Activated gamma-delta T cell (primary cell): ENCODE measurements around the gene TFEC.
"Not testable (repeated sequence)": the region's sequence is repeated elsewhere in the genome, so short reads cannot be mapped to it uniquely, and the experiment has no call there.

ENCODE experiments used
- DNase-seq: peaks from one replicate; lab custom pipeline; 2025; lab: John Stamatoyannopoulos, UW
- total RNA-seq, 2 donors: gene quantifications; one replicate each; lab custom pipeline; 2026; lab: John Stamatoyannopoulos, UW

Gene TFEC, protein sequence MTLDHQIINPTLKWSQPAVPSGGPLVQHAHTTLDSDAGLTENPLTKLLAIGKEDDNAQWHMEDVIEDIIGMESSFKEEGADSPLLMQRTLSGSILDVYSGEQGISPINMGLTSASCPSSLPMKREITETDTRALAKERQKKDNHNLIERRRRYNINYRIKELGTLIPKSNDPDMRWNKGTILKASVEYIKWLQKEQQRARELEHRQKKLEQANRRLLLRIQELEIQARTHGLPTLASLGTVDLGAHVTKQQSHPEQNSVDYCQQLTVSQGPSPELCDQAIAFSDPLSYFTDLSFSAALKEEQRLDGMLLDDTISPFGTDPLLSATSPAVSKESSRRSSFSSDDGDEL
- total RNA-seq, result 0.67 to 5.9 reads per million in 2 donors

DNA sequence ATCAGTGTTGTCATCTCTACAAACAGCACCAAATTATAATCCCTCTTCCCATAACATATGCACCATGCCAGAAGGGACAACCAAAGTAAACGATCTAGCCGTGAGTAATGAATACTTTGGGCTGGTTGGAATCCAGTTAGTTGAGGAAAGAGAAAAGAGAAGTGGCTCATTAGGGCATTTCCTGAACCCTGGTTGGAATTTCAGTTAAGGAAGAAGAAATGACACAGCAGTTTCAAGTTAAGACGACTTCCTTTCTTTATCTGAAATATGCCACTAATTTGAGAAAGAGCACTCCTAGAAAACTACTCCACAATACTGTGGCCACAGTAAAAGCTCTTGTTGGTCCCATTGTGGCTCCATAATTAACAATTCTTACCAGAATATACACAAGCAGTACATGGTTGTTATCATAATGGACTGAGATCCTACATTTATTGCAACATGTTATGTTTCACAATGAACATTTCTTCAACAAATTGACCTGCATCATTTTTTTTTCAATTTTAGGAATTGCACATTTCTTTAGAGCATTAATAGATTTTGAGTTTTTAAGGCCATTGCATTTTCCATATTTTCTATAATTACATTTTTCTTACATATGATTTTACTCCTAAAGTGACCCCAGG lies at the start of gene TFEC:
TFEC (minus strand) TSS at position 113 of the 626 bp plus-strand sequence. CDS start 46,322 bp downstream, outside the sequence.
- DNase-seq, result no peak

DNA sequence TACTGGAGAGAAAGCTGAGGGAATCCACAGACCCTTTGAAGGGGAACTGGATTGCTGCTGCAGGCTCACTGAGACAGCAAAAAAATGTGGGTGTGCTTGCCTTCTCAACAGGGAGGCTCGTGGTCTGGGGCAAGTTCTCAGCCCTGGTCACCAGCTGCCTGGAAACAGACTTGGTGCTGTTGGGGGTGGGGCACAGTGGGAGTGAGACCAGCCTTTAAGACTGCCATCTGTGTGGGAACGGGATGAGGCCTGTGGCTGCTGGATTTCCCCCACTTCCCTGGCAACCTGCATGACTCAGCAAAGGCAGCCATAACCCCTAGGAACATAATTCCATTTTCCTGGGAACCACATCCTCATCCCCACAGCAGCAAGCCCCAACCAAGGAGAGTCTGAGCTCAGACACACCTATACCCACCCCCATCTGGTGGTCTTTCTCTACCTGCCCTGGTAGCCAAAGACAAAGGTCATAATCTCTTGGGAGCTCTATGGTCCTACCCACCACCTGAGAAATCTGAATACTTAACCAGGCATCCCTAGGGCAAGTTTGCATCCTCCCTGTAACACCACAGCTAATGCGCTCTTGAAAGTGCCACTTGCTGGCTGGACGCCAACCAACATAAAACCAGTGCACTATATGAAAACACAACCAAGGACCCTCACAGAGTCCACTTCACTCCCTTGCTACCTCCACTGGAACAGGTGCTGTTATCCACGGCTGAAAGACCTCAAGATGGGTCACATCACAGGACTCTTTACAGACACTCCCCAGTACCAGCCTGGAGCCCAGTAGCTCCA lies 45.0 kb upstream of the TFEC start:
- no peak for DNase-seq

DNA sequence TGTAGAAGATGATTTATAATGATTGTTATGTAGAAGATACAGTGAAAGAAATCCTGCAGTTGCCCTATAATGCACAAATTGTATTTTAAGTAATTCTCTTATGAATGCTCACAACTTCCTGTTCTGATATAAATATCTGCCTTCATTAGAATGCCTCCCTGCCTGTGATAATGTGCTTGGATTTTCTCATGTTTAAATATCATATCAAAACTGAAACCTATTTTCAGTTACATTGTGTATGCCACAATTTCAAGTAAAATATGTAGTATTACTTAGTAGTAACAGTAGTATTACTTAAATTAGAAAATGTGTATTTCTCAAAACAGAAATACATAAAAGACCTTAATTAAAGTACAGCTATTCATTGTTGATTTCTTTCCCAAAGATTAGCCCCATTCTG lies 41.1 kb upstream of the TFEC start:
- no peak for DNase-seq

DNA sequence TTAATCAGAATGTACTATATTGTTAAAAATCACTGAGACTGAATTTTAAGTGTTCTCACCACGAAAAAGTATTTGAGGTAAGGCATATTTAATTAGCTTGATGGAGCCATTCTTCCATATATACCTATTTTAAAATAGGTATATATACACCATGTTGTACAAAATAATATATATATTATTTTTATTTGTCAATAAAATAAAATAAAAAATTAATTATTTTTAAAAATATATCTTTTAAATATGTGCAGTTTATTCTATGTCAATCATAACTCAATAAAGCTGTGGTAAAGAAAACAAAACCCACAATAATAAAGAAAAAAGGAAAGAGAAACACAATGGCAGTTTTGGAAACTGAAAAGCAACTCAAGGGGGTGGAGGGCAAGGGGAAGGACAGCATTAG lies 33.6 kb upstream of the TFEC start:
- DNase-seq, result no peak

DNA sequence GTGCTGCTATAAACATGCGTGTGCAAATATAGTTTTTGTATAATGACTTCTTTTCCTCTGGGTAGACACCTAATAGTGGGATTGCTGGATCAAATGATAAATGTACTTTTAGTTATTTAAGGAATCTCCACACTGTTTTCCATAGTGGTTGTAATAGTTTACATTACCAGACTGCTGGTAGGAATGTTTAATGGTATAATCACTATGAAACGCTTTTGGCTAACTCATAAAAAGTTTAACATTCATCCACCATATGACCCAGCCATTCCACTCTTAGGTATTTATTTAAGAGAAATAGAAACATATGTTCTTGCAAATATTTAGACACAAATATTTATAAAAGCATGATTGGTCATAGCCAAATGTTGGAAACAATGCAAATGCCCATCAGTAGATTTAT lies 32.1 kb upstream of the TFEC start:
- no peak for DNase-seq

DNA sequence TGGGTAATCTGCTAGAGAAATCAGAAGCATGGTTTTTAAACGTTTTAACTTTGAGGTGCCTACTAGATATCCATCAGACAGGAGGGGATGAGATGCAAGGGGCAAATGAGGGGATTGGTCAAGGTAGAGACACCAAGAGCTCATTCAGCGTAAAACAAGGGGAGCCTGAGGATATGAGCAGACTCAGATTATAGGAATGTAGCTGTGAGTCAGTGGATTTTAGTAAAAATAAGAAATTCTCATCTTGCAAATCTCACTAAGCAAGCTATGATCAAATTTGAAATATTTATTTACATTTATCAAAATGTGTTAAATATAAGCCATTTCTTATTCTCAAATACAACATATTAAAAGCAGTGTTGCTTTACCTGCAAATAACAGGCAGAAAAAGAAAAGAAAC lies 21.4 kb upstream of the TFEC start:
- DNase-seq, result no peak

DNA sequence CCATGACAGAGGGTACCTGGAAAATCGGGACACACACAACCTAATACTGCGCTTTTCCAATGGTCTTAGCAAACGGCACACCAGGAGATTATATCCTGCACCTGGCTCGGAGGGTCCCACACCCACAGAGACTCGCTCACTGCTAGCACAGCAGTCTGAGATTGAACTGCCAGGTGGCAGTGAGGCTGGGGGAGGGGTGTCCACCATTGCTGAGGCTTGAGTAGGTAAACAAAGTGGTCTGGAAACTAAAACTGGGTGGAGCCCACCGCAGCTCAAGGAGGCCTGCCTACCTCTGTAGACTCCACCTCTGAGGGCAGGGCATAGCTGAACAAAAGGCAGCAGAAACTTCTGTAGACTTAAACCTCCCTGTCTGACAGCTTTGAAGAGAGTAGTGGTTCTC lies 16.7 kb upstream of the TFEC start:
- not testable (repeated sequence) for DNase-seq

DNA sequence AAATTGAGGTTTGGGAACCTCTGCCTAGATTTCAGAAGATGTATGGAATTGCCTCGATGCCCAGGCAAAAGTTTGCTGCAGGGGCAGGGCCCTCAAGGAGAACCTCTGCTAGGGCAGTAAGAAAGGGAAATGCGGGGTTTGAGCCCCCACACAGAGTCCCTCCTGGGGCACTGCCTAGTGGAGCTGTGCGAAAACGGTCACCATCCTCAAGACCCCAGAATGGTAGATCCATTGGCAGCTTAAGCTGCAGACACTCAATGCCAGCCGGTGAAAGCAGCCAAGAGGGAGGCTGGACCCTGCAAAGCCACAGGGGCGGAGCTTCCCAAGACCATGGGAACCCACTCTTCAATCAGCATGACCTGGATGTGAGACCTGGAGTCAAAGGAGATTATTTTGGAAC lies 15.0 kb upstream of the TFEC start:
- DNase-seq, result no peak

DNA sequence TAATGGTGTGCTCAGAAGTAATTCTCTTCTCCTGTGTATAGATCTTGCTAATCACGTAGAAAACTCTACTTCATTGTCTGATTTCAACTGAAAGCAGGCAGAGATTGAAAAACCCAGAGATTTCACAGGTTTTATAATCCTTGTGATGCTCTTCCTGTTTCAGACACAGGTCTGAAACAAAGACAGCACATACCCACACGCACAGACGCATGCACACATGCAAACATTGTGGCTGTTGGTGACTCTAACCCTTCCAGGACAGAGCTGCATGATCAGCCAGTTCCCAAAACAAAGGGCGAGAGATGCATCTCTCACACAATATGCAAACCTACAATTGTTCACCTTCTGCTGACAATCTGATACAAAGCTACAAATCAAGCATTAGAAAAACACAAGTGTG lies 11.1 kb upstream of the TFEC start:
- DNase-seq, result no peak

DNA sequence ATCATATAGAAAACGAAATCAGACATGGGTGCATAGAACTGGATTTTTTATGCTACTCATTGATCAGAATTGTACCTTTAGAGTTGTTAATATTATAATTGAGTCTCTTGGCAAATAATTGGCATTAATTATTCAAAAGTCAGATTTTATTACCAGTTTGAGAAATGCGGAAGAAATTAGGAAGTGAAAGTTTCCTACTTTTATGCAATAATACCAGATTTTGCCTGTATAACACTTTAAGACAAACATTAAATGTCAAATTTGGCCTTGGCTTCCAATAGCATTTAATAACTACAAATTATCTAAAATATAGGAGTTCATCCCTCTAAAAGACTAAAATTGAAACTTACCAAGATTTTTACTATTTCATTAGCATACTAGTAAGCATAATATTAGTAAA lies 6.8 kb upstream of the TFEC start:
- no peak for DNase-seq

DNA sequence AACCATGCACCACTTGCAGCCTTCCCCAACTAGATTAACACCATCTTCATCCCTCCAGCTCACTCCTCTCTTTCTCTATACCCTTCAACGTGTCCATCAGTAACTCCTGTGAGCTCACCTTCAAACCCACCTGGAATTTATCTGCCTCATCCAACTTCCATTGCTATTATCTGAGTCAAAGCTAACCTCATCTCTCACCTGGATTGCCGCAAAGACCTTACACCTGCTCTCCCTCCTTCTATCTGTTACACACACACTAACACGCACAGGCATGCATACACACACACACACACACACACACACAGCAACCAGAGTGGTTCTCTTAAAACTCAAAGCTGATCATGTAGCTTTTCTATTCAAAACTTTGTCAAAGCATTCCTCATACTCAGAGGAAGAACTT lies 3.8 kb upstream of the TFEC start:
- DNase-seq, result no peak

DNA sequence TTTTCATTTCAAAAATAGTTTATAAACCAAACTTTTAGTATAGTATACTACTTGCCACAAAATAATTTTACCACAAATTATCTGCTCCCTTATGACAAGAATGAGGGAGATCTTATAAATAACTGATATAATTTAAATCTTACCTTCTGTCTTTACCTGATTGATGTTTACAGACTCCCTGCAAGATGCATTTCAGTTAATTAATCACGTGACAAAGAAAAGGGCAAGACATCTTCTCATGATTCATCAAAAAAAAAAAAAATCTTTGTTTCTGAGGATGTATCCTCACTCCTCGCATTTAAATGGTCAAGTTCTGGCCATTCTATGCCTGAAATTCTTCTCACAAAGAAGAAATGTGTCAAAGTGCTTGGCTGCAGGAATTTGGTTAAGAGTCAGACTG lies 2.3 kb upstream of the TFEC start:
- no peak for DNase-seq

DNA sequence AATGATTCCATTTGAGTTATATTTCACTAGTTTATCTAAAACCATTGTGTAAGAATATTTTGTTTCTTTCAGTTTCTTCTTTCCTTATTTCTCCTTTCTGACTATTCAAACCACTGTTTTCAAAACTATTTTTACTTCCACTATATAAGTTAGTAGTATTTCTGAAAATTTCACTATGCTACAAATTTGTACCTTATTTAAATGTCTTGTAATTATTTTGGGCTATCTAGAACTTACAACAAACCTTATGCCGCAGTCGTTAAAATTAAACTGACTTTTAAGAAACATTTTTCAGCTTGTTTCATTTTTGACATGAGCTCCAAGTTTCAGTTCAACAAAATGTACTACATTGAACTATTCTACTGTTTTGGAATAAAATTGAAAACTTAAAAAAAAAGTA lies 1.8 kb downstream of the TFEC start:
- DNase-seq, result no peak

DNA sequence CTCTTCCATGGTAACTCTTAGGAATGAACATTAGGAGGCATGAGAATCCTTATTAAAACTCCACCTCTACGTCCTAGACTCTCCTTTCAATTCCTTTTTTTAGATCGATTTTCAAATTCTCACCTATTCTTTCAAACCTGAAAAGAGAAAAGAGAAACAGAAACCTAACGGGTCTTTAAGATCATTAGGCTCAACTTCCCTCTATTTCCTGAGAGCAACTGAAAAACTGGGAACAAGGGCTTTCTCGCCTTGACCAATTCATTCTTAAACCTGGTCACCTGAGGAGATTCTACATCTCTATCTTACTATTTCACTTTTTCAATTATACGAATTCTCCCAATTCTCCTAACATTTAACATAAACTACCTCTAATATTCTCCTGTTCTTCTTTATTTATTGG lies 2.8 kb downstream of the TFEC start:
- DNase-seq, result no peak

DNA sequence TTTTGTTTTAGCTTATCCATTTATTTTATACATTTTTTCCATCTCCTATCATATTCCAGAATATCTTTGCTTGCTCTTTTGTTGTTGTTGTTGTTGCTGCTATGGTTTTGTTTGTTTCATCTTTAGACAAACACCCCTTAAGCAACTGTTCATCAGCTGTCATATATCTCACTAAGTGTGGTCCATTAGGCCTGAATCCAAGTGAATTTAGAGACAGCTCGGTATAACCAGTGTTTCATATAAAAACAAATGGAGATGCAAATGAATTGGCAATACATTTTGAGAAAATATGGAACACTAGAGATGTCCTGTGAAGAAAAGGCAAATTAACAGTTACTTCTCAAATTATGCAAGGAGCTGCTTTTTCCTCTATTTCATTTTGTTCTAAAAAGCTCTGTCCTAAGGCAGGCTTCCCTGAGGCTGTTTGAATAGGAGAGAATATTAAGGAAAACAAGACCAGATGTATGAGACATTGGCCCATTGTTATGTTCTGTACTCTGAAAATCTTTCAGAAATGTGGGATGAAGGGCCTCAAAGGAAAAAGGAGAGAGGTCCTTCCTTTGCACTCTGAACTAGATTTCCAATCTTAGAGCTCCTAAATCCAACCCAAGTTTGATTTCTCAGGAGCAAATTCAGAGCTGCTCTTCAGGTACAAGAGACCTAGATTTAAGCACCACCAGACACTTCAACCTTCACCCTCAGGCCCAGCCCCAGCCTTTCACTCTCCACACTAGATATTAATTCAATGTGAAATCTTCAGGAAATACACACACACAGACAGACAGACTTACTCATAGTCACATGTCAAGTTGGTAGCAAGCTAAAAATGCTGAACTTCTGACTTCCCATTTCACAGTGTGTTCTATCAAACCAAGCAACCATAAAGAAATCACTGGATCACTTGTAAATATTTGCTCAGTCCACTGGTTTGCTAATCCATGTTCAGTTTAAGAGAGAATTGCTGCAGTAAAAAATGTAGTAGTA lies 5.4 kb downstream of the TFEC start:
- no peak for DNase-seq

DNA sequence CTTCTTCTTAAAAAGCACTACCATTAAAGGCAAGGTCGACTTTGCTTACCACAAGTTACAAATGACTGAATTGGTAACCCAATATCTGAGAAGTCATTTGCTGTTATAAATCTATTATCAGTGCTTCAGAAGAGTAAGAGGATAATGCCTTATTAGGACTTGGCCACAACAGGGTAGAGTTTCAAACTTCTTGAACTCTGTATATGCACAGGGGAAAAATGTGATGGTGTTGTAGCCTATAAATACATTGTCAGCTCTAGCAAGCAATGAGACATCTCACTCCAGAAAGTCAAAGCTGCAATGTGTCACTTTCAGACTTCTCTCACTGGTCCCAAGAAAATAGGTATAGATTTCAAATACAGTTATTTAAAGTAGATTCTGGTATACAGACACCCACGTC lies 9.3 kb downstream of the TFEC start:
- DNase-seq, result no peak

DNA sequence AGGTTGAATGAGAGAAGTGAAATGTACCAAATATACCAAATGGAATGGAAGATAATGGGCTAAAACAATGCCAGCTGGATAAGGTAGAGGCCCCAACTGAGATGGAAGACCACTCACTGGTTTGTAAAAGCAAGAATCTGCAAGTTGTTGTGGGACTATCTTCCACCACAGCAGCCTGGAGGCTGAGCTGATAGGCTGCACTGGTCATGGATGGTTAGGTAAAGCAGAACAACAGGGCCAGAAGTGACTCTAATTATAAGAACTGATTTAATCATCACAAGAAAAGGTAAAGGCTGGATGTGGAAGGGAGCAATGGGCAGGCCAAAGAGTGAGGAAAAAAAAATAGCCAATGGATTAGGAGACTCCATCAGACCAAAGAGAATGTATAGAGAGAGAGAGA lies 11.8 kb downstream of the TFEC start:
- no peak for DNase-seq

DNA sequence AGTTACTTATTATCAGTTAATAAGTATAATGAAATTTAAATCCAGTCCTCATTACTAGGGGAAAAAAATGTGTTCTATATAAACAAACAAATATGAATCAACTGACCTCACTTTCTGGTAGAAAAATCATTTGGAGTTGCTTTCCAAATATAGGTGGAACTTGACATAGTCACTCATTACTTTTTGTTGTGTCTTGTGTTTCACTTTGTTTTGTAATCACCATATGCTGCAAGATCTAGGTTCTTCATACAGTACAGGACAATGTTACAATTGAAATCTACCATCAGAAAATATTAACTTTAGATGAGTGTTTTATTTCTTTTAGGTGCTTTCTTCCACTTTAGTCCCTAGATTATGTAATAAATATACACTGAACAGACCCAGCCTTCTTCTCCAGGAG lies 16.9 kb downstream of the TFEC start:
- DNase-seq, result no peak

DNA sequence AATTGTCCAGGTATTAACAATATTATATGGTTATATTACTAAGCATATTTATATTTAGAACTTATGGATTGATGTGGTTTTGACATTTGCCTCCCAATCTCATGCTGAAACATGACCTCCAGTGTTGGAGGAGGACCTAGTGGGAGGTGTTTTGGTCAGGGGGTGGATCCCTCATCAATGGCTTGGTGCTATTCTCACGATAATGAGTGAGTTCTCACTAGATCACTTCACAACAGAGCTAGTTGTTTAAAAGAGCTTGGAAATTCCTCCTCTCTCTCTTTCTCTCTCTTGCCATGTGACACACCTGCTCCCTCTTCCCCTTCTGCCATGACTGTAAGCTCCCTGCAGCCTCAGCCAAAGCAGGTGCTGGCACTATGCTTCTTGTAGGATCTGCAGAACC lies 19.0 kb downstream of the TFEC start:
- no peak for DNase-seq

DNA sequence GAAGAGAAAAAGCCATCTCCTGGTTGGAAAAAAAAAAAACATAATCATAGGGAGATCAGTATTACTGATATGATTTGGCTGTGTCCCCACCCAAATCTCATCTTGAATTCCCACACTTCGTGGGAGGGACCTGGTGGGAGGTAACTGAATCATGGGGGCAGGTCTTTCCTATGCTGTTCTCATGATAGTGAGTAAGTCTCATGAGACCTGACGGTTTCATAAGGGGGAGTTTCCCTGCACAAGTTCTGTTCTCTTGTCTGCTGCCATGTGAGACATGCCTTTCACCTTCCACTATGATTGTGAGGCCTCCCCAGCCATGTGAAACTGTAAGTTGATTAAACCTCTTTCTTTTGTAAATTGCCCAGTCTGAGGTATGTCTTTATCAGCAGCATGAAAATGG lies 25.8 kb downstream of the TFEC start:
- DNase-seq, result not testable (repeated sequence)

DNA sequence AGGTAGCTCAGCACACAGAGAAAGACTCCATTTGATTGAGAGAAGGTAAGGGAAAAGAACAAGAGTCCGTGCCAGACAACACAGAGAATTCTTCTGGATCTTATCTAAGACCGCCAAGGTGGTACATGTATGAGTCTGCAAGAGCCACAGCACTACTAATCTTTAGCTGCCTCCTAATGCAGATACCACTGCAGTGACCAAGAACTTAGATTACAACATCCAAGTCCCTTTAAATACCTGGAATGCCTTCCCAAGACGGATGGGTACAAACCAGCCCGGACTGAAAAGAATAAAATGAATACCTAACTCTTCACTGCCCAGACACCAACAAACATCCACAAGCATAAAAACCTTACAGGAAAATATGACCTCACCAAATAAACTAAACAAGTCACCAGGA lies 33.3 kb downstream of the TFEC start:
- DNase-seq, result no peak

DNA sequence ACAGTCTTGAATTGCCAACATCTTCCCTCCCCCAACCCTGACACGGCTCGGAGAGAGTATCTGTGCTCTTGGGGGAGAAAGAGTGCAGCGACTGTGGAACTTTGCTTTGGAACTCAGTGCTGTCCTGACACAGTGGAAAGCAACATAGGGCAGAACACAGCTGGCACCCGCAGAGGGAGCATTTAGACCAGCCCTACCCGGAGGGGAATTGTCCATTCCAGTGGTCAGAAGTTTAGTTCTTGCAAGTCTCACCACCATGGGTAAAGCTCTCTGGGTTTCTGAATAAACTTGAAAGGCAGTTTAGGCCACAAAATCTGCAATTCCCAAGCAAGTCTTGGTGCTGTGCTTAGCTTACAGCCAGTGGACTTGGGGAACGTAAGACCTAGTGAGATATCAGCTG lies 34.9 kb downstream of the TFEC start:
- DNase-seq, result no peak
